Measurements from ENCODE around the gene ADCYAP1R1.
A peak's percentile ranks its signal among the peaks of the same experiment; 100 is the strongest.
"Not testable (repeated sequence)": the region's sequence is repeated elsewhere in the genome, so short reads cannot be mapped to it uniquely, and the experiment has no call there.

The ADCYAP1R1 gene

DNA sequence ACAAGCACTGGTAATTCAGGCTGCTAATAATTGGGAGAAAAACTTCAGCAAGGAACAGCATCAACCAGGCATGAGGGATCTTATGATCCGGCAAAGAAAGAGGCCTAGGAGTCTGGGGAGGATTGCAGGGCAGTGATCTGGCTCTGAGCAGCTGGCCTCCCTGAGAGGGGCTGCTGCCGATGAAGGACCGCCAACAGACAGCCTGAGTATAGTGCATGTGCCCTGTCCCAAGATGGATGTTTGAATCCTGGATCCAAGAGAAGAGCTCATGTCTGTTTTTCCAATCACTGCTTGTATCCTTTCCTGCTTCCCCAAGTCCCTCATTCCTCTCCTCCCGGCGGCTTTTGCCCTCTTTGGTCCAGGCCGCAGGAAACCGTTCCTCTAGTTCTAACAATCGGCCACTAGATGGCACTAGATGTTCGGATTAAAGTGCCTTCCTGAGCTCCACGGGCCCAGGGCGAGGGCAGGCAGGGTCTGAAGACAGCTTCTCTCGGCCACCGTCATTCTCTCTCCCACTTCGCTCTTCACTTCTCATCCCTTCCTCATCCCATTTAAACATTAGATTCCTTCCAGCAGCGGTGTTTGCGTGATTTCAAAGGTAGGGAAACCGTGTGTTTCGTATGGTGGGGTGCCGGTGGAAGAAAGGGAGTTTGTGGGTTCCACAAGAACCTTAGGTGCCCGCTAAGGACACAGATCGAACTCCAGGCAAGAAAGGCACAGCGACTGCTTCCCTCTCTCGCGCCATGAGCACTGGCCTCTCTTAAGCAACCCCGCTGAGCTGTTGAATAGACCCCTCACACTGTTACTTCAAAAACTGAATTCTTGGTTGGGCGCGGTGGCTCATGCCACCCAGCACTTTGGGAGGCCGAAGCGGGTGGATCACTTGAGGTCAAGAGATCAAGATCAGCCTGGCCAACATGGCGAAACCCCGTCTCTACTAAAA, 82.4 kb downstream of the ADCYAP1R1 start:
- DNase-seq (ENCODE audit: low spot score): peak; percentile 90

DNA sequence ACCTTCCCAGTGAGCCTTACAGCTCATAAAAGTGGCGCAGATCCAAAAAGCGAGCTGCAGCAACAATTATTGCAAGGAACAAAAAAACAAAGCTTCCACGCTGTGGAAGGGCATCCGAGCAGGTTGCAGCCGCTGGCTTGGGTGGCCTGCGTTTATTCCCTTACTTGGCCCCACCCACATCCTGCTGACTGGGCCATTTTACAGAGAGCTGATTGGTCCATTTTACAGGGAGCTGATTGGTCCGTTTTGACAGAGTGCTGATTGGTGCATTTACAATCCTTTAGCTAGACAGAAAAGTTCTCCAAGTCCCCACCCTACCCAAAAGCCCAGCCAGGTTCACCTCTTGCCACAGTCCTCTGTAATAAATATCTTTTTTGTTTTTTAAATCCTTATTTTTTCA, 85.1 kb downstream of the ADCYAP1R1 start:
- DNase-seq (ENCODE audit: low spot score): no peak

DNA sequence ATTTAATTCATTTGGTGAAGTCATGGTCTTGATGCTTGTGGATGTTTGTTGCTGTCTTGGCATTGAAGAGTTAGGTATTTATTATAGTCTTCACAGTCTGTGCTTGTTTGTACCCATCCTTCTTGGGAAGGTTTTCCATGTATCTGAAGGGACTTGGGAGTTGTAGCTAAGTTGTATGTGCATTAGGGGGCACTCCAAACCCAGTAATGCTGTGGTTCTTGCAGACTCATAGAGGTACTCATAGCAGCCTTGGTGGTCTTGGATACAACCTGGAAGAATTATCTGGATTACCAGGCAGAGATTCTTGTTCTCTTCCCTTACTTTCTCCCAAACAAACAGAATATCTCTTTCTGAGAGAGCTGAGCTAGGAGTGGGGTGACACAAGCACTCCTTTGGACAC, 93.2 kb downstream of the ADCYAP1R1 start:
- no peak for DNase-seq (ENCODE audit: low spot score)

DNA sequence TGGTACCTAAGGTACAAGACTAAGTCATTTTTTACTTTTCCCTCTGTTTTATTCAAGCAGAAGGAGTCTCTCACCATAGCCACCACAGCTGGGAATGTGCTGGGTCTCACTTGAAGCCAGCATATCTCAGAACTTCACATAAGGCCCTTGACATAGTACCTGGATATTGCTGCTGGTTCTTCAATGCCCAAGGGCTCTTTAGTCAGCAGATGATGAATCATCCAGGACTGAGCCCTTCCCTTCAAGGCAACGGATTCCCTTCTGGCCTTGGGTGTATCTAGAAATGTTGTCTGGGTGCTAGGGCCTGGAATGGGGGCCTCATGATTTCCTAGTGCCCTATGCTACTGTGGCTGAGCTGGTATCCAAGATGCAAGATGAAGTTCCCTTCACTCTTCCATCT, 93.9 kb downstream of the ADCYAP1R1 start:
- DNase-seq (ENCODE audit: low spot score): no peak

DNA sequence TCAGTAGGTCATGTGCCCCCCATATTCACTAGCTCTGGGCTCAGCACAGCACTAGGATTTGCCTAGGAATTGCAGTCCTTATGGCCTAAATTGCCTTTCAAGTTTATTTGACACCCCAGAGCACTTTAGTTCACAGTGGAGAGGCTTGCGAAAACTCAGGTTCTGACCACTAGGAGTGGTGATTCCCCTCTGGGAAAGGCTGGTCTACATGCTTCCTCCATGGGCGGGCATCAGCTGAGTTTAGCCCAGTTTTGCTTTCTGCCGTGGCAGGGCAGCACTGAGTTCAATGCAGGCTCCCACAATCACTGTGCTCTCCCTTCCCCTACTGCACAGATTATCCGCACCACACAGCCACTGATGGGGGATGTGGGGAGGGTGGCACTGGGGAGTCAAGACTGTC, 94.4 kb downstream of the ADCYAP1R1 start:
- no peak for DNase-seq (ENCODE audit: low spot score)

DNA sequence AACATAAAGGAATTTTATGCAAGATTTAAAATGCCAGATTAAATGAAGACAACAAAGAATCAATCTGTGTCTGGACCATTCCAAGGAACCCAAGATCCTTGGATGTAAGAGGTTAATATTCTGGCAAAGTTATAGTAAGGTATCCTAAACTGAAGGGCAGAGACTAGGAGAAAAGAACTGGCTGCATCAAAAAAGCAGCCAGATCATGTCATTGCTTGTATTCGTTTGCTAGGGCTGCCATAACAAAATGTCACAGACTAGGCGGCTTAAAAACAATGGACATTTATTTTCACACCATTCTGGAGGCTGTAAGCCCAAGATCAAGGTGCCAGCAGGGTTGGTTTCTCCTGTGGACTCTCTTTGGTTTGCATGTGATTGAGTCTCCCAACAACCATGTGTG, 99.7 kb downstream of the ADCYAP1R1 start:
- DNase-seq (ENCODE audit: low spot score): no peak

DNA sequence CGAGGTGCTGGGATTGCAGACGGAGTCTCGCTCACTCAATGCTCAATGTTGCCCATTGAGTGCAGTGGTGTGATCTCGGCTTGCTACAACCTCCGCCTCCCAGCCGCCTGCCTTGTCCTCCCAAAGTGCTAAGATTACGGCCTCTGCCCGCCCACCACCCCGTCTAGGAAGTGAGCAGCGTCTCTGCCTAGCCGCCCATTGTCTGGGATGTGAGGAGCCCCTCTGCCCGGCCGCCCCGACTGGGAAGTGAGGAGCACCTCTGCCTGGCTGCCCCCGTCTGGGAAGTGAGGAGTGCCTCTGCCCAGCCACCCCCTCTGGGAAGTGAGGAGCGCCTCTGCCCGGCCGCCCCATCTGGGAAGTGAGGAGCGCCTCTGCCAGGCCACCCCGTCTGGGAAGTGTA, 101.2 kb downstream of the ADCYAP1R1 start:
- not testable (repeated sequence) for DNase-seq (ENCODE audit: low spot score)

DNA sequence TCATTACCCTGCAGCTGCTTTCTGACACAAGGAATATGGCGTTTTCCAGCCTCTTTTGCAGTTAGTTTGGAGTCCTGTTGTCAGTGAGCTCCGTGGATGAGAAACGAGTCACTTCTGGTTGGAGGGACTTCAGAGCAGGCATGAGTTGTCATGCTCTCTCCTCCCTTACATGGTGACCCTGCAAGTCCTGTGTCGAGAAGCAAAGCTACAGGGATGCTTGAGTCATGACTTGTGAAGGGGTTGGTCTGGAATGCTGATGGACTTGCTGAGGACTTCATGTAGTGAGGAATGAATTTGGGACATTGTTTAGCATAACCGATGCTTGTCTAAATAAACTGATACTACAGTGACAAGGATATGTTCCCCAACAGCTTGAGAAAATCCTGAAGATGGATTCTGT, 108.8 kb downstream of the ADCYAP1R1 start:
- DNase-seq (ENCODE audit: low spot score): no peak
